Chondrocyte (in vitro differentiated cells): ENCODE measurements around the gene IL4. TPM values are rescaled to one million over a fixed set of nuclear protein-coding genes. Genes with fewer than 3 reads are reported as not detected.

Experiments used
- DNase-seq: peaks from one replicate; pipeline ENCODE4 v3.0.0; 2021; ENCODE audit warnings: mixed read lengths, low spot score
- H3K27ac Mint-ChIP-seq: one replicate; pipeline ENCODE4 v1.8.0; 2021; ENCODE audit warnings: mild to moderate bottlenecking, moderate library complexity, mixed read lengths; ENCODE audit not compliant: unreplicated experiment
- H3K27me3 Mint-ChIP-seq: 2 replicates; pipeline ENCODE4 v1.8.0; 2021; ENCODE audit warnings: low read depth, mixed read lengths
- H3K36me3 Mint-ChIP-seq: 2 replicates; pipeline ENCODE4 v1.8.0; 2021; ENCODE audit warnings: low read depth, mixed read lengths
- H3K4me1 Mint-ChIP-seq: 2 replicates; pipeline ENCODE4 v1.8.0; 2021; ENCODE audit warnings: low read depth, mild to moderate bottlenecking, mixed read lengths
- H3K4me3 Mint-ChIP-seq: one replicate; pipeline ENCODE4 v1.8.0; 2021; ENCODE audit warnings: mild to moderate bottlenecking, moderate library complexity, mixed read lengths; ENCODE audit not compliant: unreplicated experiment
- H3K9me3 Mint-ChIP-seq: 2 replicates; pipeline ENCODE4 v1.8.0; 2021; ENCODE audit warnings: low read depth, mixed read lengths
- total RNA-seq: library from RNA; stranded (reverse); gene quantifications from 3 replicates; pipeline ENCODE4 v1.2.1, GENCODE V29; 2021
- TF ChIP-seq, protein P1 (sequence below): fragments of 200-600 bp; sonication (generic); IDR thresholded peaks from 2 replicates; pipeline ENCODE4 v1.5.0; 2021; ENCODE audit warnings: antibody characterized with exemption, mild to moderate bottlenecking, moderate library complexity

The IL4 gene
- total RNA-seq, 1 donor from 2014 or later, result not detected

GRCh38 chr5:132669966-132670882 is 3.6 kb upstream of the IL4 start:
- Mint-ChIP-seq H3K4me3 (no peak overlapping the region), H3K4me1 (peaks cover 15% of the 10 kb centered on the region), H3K27me3 (no peaks in the 10 kb centered on the region), H3K9me3 (no peaks in the 10 kb centered on the region), H3K27ac (no peak overlapping the region), H3K36me3 (no peaks in the 10 kb centered on the region)
- DNase-seq, result no peak
- TF ChIP-seq, protein P1, sequence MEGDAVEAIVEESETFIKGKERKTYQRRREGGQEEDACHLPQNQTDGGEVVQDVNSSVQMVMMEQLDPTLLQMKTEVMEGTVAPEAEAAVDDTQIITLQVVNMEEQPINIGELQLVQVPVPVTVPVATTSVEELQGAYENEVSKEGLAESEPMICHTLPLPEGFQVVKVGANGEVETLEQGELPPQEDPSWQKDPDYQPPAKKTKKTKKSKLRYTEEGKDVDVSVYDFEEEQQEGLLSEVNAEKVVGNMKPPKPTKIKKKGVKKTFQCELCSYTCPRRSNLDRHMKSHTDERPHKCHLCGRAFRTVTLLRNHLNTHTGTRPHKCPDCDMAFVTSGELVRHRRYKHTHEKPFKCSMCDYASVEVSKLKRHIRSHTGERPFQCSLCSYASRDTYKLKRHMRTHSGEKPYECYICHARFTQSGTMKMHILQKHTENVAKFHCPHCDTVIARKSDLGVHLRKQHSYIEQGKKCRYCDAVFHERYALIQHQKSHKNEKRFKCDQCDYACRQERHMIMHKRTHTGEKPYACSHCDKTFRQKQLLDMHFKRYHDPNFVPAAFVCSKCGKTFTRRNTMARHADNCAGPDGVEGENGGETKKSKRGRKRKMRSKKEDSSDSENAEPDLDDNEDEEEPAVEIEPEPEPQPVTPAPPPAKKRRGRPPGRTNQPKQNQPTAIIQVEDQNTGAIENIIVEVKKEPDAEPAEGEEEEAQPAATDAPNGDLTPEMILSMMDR, result no peak

DNA sequence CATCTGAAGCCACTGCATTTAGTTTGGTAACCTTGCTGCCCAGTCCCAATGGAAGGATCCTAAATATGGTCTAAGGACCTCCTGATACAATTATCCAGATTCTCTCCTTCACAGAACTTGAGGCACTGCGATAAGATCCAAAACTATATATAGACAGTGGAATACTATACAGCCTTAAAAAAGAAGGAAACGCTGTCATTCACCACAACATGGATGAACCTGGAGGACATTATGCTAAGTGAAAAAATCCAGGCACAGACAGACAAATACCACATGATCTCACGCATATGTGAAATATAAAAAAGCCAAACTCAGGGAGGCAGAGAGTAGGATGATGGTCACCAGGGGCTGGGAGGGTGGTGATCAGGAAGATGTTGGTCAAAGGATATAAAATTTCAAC is 2.8 kb upstream of the IL4 start:
- TF ChIP-seq, protein P1, result no peak
- Mint-ChIP-seq H3K27me3 (no peaks in the 10 kb centered on the region), H3K4me1 (peaks cover 22% of the 10 kb centered on the region), H3K9me3 (no peaks in the 10 kb centered on the region), H3K4me3 (no peak overlapping the region), H3K27ac (no peak overlapping the region), H3K36me3 (no peaks in the 10 kb centered on the region)
- no peak for DNase-seq

DNA sequence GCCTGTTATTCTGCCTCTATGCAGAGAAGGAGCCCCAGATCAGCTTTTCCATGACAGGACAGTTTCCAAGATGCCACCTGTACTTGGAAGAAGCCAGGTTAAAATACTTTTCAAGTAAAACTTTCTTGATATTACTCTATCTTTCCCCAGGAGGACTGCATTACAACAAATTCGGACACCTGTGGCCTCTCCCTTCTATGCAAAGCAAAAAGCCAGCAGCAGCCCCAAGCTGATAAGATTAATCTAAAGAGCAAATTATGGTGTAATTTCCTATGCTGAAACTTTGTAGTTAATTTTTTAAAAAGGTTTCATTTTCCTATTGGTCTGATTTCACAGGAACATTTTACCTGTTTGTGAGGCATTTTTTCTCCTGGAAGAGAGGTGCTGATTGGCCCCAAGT is 301 bp upstream of the IL4 start:
- Mint-ChIP-seq H3K4me3 (no peak overlapping the region), H3K4me1 (peaks cover 47% of the 10 kb centered on the region), H3K27me3 (no peaks in the 10 kb centered on the region), H3K9me3 (no peaks in the 10 kb centered on the region), H3K36me3 (no peaks in the 10 kb centered on the region), H3K27ac (no peak overlapping the region)
- TF ChIP-seq, protein P1, result no peak
- no peak for DNase-seq

- H3K9me3 Mint-ChIP-seq, result no peaks in the 10 kb centered on the region
- peak overlapping the region; percentile 96 for H3K27ac Mint-ChIP-seq
- no peak for DNase-seq
- H3K4me1 Mint-ChIP-seq, result peaks cover 57% of the 10 kb centered on the region
- H3K4me3 Mint-ChIP-seq, result peak overlapping the region; percentile 46
- TF ChIP-seq, protein P1, result peak; percentile 3
- H3K36me3 Mint-ChIP-seq, result no peaks in the 10 kb centered on the region
- H3K27me3 Mint-ChIP-seq, result no peaks in the 10 kb centered on the region
These were observed 1.1 kb downstream of the IL4 start for GRCh38 chr5:132674671-132675506.
